ENCODE data around the gene SIGLEC1. TPM values are rescaled to one million over a fixed set of nuclear protein-coding genes. Genes with fewer than 3 reads are reported as not detected.

Gene SIGLEC1
- total RNA-seq, 2 experiments from 2014 or later = not detected

DNA sequence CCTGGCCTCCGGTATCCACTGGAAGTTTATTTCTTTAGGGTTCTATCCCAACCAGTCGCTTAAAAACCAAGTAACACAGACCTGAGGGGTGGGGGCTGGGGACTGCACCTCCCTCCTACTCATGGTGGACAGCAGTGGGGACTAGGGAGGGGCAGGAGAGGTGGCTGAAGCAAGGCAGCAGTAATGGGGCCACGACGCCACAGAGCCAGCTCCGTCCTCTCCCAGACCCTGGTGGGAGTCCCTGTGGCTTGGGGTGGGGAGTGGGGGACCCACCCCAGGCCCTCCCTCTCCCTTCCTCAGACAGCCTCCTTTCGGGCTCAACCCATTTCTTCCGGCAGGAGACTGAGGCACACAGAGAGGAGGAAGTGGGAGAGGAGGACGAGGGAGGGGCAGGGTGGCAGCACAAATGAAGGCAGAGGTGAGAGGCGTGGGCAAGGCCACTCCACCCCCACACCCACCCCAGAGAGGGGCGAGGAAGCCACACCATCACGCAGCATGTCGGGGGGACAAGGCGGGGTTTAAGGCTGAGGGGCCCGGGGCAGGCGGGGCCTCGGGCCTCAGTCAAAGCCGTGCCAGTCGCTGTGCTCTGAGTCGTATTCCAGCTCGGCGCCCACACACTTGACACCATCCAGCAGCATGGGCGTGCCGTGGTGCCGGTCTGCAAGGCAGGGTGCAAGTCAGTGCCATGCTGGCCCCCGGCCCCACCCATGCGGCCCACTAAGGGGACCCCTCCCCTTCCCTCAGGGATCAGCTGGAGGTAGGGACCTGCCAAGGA lies 41.3 kb upstream of the SIGLEC1 start:
- H3K27me3 Mint-ChIP-seq = no peaks in the 10 kb centered on the region
- TF ChIP-seq, protein P1, sequence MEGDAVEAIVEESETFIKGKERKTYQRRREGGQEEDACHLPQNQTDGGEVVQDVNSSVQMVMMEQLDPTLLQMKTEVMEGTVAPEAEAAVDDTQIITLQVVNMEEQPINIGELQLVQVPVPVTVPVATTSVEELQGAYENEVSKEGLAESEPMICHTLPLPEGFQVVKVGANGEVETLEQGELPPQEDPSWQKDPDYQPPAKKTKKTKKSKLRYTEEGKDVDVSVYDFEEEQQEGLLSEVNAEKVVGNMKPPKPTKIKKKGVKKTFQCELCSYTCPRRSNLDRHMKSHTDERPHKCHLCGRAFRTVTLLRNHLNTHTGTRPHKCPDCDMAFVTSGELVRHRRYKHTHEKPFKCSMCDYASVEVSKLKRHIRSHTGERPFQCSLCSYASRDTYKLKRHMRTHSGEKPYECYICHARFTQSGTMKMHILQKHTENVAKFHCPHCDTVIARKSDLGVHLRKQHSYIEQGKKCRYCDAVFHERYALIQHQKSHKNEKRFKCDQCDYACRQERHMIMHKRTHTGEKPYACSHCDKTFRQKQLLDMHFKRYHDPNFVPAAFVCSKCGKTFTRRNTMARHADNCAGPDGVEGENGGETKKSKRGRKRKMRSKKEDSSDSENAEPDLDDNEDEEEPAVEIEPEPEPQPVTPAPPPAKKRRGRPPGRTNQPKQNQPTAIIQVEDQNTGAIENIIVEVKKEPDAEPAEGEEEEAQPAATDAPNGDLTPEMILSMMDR (IDR thresholded peaks at IDR 0.05) = no peak
- ATAC-seq = no peak
- CTCF ChIA-PET = interaction anchor here (1.0 to 2.1 kb wide), 9 partner anchors 11 to 165 kb away, joined by 3 to 24 read pairs (median 4); partner anchors contain the start of gene ADISSP
- intact Hi-C loops (cut with micrococcal nuclease) = no loop called here
- H3K4me1 Mint-ChIP-seq (ENCODE audit: low read depth) = peaks cover 8% of the 10 kb centered on the region
- POLR2A ChIA-PET = no interaction called here
- no peak for DNase-seq
- H3K9me3 Mint-ChIP-seq = no peaks in the 10 kb centered on the region
- no peak overlapping the region for H3K4me3 Mint-ChIP-seq
- no peak overlapping the region for H3K27ac Mint-ChIP-seq
- H3K36me3 Mint-ChIP-seq (ENCODE audit: low read depth) = peaks cover 16% of the 10 kb centered on the region

DNA sequence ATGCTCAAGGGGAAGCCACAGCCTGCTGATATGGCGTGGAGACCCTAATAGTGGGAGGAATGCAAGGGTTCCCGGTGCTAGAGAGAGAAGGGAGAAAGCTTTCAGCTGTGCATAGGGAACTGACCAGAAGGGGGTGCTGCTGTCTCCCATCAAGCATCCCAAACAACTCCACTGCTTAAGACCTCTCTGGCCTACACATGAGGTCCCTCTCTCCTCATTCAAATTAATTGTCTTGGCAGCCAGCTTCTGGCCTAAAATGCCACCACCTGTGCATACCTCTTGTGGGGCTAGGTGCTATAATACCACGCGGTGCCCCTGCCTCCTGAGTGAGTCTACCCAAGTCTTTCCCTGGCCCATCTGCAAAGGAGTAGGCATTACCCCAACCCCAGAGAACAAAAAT lies 40.7 kb upstream of the SIGLEC1 start:
- Mint-ChIP-seq H3K27ac (no peak overlapping the region), H3K36me3 (ENCODE audit: low read depth) (peaks cover 13% of the 10 kb centered on the region), H3K4me1 (ENCODE audit: low read depth) (peaks cover 8% of the 10 kb centered on the region), H3K27me3 (no peaks in the 10 kb centered on the region), H3K4me3 (no peak overlapping the region), H3K9me3 (no peaks in the 10 kb centered on the region)
- POLR2A ChIA-PET = interaction anchor here (1.4 kb wide), 1 partner anchor 14 kb away, joined by 4 read pairs; the partner anchor contains the start of gene ADISSP
- DNase-seq (peak; percentile 83), ATAC-seq (peak; percentile 72)
- intact Hi-C loops (cut with micrococcal nuclease) = no loop called here
- CTCF ChIA-PET = interaction anchor here (0.7 to 2.1 kb wide), 13 partner anchors 9 to 332 kb away, joined by 3 to 24 read pairs (median 3); partner anchors contain the start of gene ADISSP
- TF ChIP-seq, protein P1 (IDR thresholded peaks at IDR 0.05) = peak; percentile 60

DNA sequence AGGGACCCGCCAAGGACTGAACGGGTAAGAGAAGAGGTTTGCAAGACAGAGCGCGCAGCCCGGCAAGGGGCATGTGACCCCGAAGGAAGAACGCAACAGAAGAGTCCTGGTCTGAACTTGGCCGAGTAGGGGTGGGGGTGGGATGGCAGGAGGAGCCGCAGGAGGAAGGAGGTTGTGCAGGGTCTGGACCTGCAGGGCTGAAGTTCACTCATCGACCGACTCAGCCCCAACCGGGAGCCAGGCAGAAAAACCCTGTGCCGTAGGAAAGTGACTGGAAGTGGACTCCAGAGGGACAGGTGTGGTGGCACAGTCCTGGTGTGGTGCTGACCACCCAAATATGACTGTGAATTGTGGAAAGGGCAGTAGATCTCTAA lies 40.0 kb upstream of the SIGLEC1 start:
- Mint-ChIP-seq H3K4me3 (peak overlapping the region; percentile 29), H3K36me3 (ENCODE audit: low read depth) (peaks cover 7% of the 10 kb centered on the region), H3K4me1 (ENCODE audit: low read depth) (peaks cover 8% of the 10 kb centered on the region), H3K27ac (no peak overlapping the region), H3K27me3 (no peaks in the 10 kb centered on the region), H3K9me3 (no peaks in the 10 kb centered on the region)
- TF ChIP-seq, protein P1 (IDR thresholded peaks at IDR 0.05) = no peak
- ChIA-PET POLR2A (interaction anchor here (1.4 to 1.7 kb wide), 2 partner anchors 15 to 44 kb away, joined by 3 to 4 read pairs; partner anchors contain the start of genes ADISSP and CDC25B), CTCF (interaction anchor here (0.7 to 2.5 kb wide), 12 partner anchors 8 to 333 kb away, joined by 3 to 24 read pairs (median 4); partner anchors contain the start of gene ADISSP)
- intact Hi-C loops (cut with micrococcal nuclease) = no loop called here
- DNase-seq = no peak
- no peak for ATAC-seq

DNA sequence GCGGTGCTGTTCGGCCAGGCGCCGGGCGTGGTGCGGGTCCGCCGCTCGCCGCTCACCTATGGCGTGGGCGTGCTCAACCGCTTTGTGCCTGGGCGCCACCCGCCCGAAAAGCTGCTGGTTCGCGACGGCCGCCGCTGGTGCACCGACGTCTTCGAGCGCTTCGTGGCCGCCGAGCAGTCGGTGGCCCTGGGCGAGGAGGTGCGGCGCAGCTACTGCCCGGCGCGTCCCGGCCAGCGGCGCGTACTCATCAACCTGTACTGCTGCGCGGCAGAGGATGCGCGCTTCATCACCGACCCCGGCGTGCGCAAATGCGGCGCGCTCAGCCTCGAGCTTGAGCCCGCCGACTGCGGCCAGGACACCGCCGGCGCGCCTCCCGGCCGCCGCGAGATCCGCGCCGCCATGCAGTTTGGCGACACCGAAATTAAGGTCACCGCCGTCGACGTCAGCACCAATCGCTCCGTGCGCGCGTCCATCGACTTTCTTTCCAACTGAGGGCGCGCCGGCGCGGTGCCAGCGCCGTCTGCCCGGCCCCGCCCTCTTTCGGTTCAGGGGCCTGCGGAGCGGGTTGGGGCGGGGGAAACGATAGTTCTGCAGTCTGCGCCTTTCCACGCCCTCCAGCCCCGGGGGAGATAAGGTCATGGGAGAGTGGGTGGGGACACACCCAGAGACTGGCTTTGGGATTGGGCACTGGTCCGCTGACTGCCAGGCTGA lies 39.4 kb upstream of the SIGLEC1 start:
- ChIA-PET CTCF (interaction anchor here (1.1 to 2.5 kb wide), 10 partner anchors 10 to 333 kb away, joined by 3 to 24 read pairs (median 5); partner anchors contain the start of gene ADISSP), POLR2A (interaction anchor here (1.4 to 2.1 kb wide), 3 partner anchors 16 to 44 kb away, joined by 3 to 6 read pairs (median 4); partner anchors contain the start of genes ADISSP and CDC25B)

More for the DNA sequence above, 39.4 kb upstream of the SIGLEC1 start:
- H3K27ac Mint-ChIP-seq = no peak overlapping the region
- TF ChIP-seq, protein P1 (IDR thresholded peaks at IDR 0.05) = no peak
- H3K36me3 Mint-ChIP-seq (ENCODE audit: low read depth) = peaks cover 6% of the 10 kb centered on the region
- ATAC-seq (peak; percentile 73), DNase-seq (peak; percentile 55)
- peaks cover 8% of the 10 kb centered on the region for H3K4me1 Mint-ChIP-seq (ENCODE audit: low read depth)
- H3K9me3 Mint-ChIP-seq = no peaks in the 10 kb centered on the region
- H3K4me3 Mint-ChIP-seq = peak overlapping the region; percentile 29
- intact Hi-C loops (cut with micrococcal nuclease) = no loop called here
- H3K27me3 Mint-ChIP-seq = no peaks in the 10 kb centered on the region
